ENCODE results near the gene C1orf50. TPM values are rescaled to one million over a fixed set of nuclear protein-coding genes. Genes with fewer than 3 reads are reported as not detected.

Gene C1orf50
- total and polyA plus RNA-seq, 7 donors: 2.2 to 6.9 (median 3.5) TPM

GRCh38 chr1:42759114-42759513 lies 7.9 kb upstream of the C1orf50 start:
- Histone ChIP-seq H3K4me3 (no peak overlapping the region), H3K4me1 (peaks cover 0 to 3% (median 2%) of the 10 kb centered on the region in 4 donors), H3K27ac (no peak overlapping the region), H3K36me3 (peaks cover 20 to 78% (median 50%) of the 10 kb centered on the region in 4 donors), H3K9me3 (no peaks in the 10 kb centered on the region), H3K27me3 (no peaks in the 10 kb centered on the region)
- no peak for TF ChIP-seq EP300 (IDR thresholded peaks at IDR 0.05)
- no peak for TF ChIP-seq CTCF (IDR thresholded peaks at IDR 0.05)
- TF ChIP-seq POLR2A (IDR thresholded peaks at IDR 0.05): no peak
- TF ChIP-seq POLR2AphosphoS5 (IDR thresholded peaks at IDR 0.05): no peak
- 75 to 92% methylated on average over 9 of the region's 9 CpGs for WGBS, 2 donors
- DNase-seq: no peak
- intact Hi-C loops (cut with DNase I): no loop called here

GRCh38 chr1:42761567-42761966 lies 5.5 kb upstream of the C1orf50 start:
- no peak for TF ChIP-seq CTCF (IDR thresholded peaks at IDR 0.05)
- no peak for TF ChIP-seq POLR2AphosphoS5 (IDR thresholded peaks at IDR 0.05)
- no peak for TF ChIP-seq POLR2A (IDR thresholded peaks at IDR 0.05)
- intact Hi-C loops (cut with DNase I): loop anchor here (10.0 kb wide), 1 partner anchor 427 kb away; the partner anchor contains the start of gene FOXJ3

GRCh38 chr1:42762269-42762668 lies 4.8 kb upstream of the C1orf50 start:
- intact Hi-C loops (cut with DNase I): loop anchor here (10.0 kb wide), 1 partner anchor 427 kb away; the partner anchor contains the start of gene FOXJ3
- H3K27me3 ChIP-seq: no peaks in the 10 kb centered on the region
- WGBS, 2 donors: 61 to 63% methylated on average over 5 of the region's 5 CpGs
- H3K9me3 ChIP-seq: no peaks in the 10 kb centered on the region
- no peak for DNase-seq
- TF ChIP-seq POLR2AphosphoS5 (IDR thresholded peaks at IDR 0.05) (no peak), EP300 (IDR thresholded peaks at IDR 0.05) (no peak), CTCF (IDR thresholded peaks at IDR 0.05) (no peak), POLR2A (IDR thresholded peaks at IDR 0.05) (no peak)
- no peak overlapping the region for H3K27ac ChIP-seq
- H3K4me1 ChIP-seq: peaks cover 0 to 24% (median 19%) of the 10 kb centered on the region in 4 donors
- H3K4me3 ChIP-seq: no peak overlapping the region
- H3K36me3 ChIP-seq: peaks cover 18 to 46% (median 22%) of the 10 kb centered on the region in 4 donors

More at GRCh38 chr1:42761567-42761966, 5.5 kb upstream of the C1orf50 start:
- peaks cover 0 to 24% (median 19%) of the 10 kb centered on the region in 4 donors for H3K4me1 ChIP-seq
- no peak overlapping the region for H3K4me3 ChIP-seq
- no peak for DNase-seq
- WGBS, 2 donors: 96 to 97% methylated on average over 4 of the region's 4 CpGs
- no peaks in the 10 kb centered on the region for H3K27me3 ChIP-seq
- H3K27ac ChIP-seq: no peak overlapping the region
- H3K9me3 ChIP-seq: no peaks in the 10 kb centered on the region
- peaks cover 20 to 53% (median 25%) of the 10 kb centered on the region in 4 donors for H3K36me3 ChIP-seq

GRCh38 chr1:42765269-42765668 lies 1.8 kb upstream of the C1orf50 start:
- TF ChIP-seq CTCF (IDR thresholded peaks at IDR 0.05): no peak
- no peak for TF ChIP-seq POLR2AphosphoS5 (IDR thresholded peaks at IDR 0.05)
- TF ChIP-seq POLR2A (IDR thresholded peaks at IDR 0.05): no peak
- TF ChIP-seq EP300 (IDR thresholded peaks at IDR 0.05): no peak
- peak overlapping the region; percentile 91 to 98 (median 94) for H3K4me3 ChIP-seq
- H3K9me3 ChIP-seq: no peaks in the 10 kb centered on the region
- no peaks in the 10 kb centered on the region for H3K27me3 ChIP-seq
- 58 to 73% methylated on average over 7 of the region's 7 CpGs for WGBS, 2 donors
- DNase-seq: no peak
- intact Hi-C loops (cut with DNase I): loop anchor here (5.0 to 10.0 kb wide), 4 partner anchors 108 to 430 kb away; partner anchors contain the start of genes FOXJ3 and PPIH
- peaks cover 0 to 20% (median under 1%) of the 10 kb centered on the region in 4 donors for H3K36me3 ChIP-seq
- peaks cover 0 to 45% (median 40%) of the 10 kb centered on the region in 4 donors for H3K4me1 ChIP-seq
- H3K27ac ChIP-seq: peak overlapping the region; percentile 90 to 95 (median 94)

Measured in sigmoid colon (tissue), 7 donors.